GM10248 (cell line): ENCODE measurements around the gene NR4A1.

ENCODE experiments used
- CTCF ChIA-PET: fragments of 300-600 bp; sonication (Branson Sonifier 250); formaldehyde crosslinking; extraction: SDS; loops from one replicate; lab custom pipeline; 2021; ENCODE audit warnings: antibody characterized with exemption; lab: Yijun Ruan, JAX
- POLR2A ChIA-PET: fragments of 350-650 bp; sonication (Branson Sonifier 250); formaldehyde crosslinking; extraction: SDS; loops from one replicate; lab custom pipeline; 2020; ENCODE audit warnings: antibody characterized with exemption; lab: Yijun Ruan, JAX
- DNase-seq: peaks from one replicate; pipeline ENCODE4 v3.0.0; 2012; ENCODE audit errors: extremely low spot score
- TF ChIP-seq, protein P1 (sequence below): IDR thresholded peaks from 2 replicates; pipeline ENCODE4 v1.5.1; 2012; ENCODE audit warnings: mild to moderate bottlenecking, low read depth; ENCODE audit errors: extremely low read depth, missing control alignments, control extremely low read depth

NR4A1 gene

GRCh38 chr12:52023182-52023975 is 27.9 kb upstream of the NR4A1 start:
- POLR2A ChIA-PET: interaction anchor here (0.6 to 0.7 kb wide), 3 partner anchors 10 to 17 kb away, joined by 3 to 5 read pairs (median 3); partner anchors contain the start of gene TAMALIN

GRCh38 chr12:52023976-52024688 is 27.1 kb upstream of the NR4A1 start:
- no peak for DNase-seq
- ChIA-PET CTCF (interaction anchor here (1.0 to 33.0 kb wide), 19 partner anchors 11 to 145 kb away, joined by 3 to 1220 read pairs (median 17); partner anchors contain the start of genes ATG101, NR4A1, SMIM41 and TAMALIN), POLR2A (interaction anchor here (0.7 to 1.3 kb wide), 2 partner anchors 9 to 18 kb away, joined by 3 to 7 read pairs; partner anchors contain the start of gene TAMALIN)
- TF ChIP-seq, protein P1, sequence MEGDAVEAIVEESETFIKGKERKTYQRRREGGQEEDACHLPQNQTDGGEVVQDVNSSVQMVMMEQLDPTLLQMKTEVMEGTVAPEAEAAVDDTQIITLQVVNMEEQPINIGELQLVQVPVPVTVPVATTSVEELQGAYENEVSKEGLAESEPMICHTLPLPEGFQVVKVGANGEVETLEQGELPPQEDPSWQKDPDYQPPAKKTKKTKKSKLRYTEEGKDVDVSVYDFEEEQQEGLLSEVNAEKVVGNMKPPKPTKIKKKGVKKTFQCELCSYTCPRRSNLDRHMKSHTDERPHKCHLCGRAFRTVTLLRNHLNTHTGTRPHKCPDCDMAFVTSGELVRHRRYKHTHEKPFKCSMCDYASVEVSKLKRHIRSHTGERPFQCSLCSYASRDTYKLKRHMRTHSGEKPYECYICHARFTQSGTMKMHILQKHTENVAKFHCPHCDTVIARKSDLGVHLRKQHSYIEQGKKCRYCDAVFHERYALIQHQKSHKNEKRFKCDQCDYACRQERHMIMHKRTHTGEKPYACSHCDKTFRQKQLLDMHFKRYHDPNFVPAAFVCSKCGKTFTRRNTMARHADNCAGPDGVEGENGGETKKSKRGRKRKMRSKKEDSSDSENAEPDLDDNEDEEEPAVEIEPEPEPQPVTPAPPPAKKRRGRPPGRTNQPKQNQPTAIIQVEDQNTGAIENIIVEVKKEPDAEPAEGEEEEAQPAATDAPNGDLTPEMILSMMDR: peak; percentile 3

More at GRCh38 chr12:52023182-52023975, 27.9 kb upstream of the NR4A1 start:
- TF ChIP-seq, protein P1: peak; percentile 89
- DNase-seq: peak; percentile 92
- CTCF ChIA-PET: interaction anchor here (1.0 to 33.0 kb wide), 16 partner anchors 12 to 107 kb away, joined by 3 to 1220 read pairs (median 10); partner anchors contain the start of genes ATG101, NR4A1, SMIM41 and TAMALIN

- TF ChIP-seq, protein P1: no peak
- ChIA-PET CTCF (interaction anchor here (0.8 to 33.0 kb wide), 36 partner anchors 10 to 968 kb away, joined by 3 to 1220 read pairs (median 6); partner anchors contain the start of genes ACVR1B, ATG101, KRT85 and NR4A1), POLR2A (interaction anchor here (0.7 to 1.3 kb wide), 4 partner anchors 18 to 60 kb away, joined by 3 to 7 read pairs (median 5); partner anchors contain the start of genes NR4A1 and TAMALIN)
- no peak for DNase-seq
Observed at GRCh38 chr12:52024845-52025230, 26.4 kb upstream of the NR4A1 start.

DNA sequence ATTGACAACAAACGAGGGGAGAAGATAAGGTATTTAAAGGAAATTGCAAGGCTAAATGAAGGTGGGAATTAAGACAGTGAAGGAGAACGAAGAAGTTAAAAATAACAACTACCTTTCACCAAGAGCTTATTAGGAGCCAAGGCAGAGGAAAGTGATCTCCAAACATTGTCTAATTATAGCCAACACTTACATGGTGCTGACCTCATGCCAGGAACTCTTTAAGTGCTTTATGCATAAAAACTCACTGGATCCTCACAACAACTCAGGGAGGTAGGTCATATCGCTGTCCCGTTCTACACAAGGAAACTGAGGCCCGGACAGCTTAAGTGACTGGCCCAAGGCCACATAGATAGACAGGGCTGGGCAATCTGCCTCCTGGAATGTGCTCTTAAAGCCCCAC is 25.0 kb upstream of the NR4A1 start:
- DNase-seq: no peak
- CTCF ChIA-PET: interaction anchor here (0.7 to 33.0 kb wide), 27 partner anchors 9 to 603 kb away, joined by 3 to 1220 read pairs (median 8); partner anchors contain the start of genes ACVR1B, ATG101, NR4A1 and SMIM41
- POLR2A ChIA-PET: interaction anchor here (1.0 to 1.6 kb wide), 2 partner anchors 25 to 43 kb away, joined by 4 read pairs; partner anchors contain the start of genes ATG101 and NR4A1
- TF ChIP-seq, protein P1: no peak

DNA sequence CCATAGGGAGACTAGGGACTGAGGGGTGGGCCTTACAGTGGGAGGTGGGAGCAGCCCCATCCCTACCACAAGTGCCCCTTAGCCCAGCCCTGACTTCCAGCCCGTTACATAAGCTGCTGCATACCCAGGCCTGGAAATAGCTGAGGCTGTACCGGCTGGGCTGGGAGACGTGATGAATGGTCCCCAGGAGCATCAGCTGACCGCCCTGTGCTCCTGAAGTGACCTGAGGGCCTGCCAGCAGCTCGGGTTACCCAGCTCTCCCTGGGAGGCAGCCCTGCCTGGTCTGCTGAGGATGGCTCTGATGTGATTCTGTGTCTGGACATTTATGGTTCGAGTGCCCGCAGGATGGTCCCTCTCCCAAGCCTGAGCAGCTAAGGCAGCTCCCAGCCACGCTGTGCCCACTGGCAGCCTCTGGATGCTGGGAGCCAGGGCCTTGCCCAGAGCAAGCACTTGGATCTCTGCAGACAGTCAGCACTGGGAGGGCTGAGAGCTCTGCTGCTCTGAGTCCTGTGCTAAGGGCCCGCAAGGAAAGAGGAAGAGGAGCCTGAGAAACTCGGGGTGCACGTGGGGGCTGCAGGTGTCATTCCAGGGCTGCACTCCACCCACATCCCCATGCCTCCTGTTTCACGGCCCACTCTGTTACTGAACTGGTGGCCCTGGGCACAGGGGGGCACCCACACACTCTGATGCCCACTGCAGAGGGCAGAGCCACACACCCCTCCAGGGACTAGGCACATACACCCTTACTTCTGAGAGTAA is 24.0 kb upstream of the NR4A1 start:
- ChIA-PET CTCF (interaction anchor here (0.6 to 33.0 kb wide), 13 partner anchors 8 to 116 kb away, joined by 3 to 1220 read pairs (median 28); partner anchors contain the start of genes ATG101, NR4A1, SMIM41 and TAMALIN), POLR2A (interaction anchor here (0.6 to 1.0 kb wide), 2 partner anchors 24 to 494 kb away, joined by 4 to 10 read pairs; partner anchors contain the start of gene NR4A1)
- TF ChIP-seq, protein P1: no peak
- DNase-seq: no peak
